Amniotic stem cell (primary cell): Measurements from ENCODE around the gene MEGF8.

Experiments used
- DNase-seq: peaks from one replicate; lab custom pipeline; 2025; lab: John Stamatoyannopoulos, UW

MEGF8 gene

GRCh38 chr19:42325308-42325895, at the start of gene MEGF8:
Gene MEGF8 (plus strand): TSS chr19:42325635. CDS start chr19:42326244, 609 bp downstream.
- DNase-seq = peak; percentile 94

- DNase-seq = no peak
Measured at GRCh38 chr19:42276284-42276683, 49.2 kb upstream of the MEGF8 start.

- no peak for DNase-seq
Measured at GRCh38 chr19:42276821-42277220, 48.6 kb upstream of the MEGF8 start.

- no peak for DNase-seq
Measured at GRCh38 chr19:42277821-42278451, 47.5 kb upstream of the MEGF8 start.

- no peak for DNase-seq
Measured at GRCh38 chr19:42278452-42279154, 46.8 kb upstream of the MEGF8 start.

GRCh38 chr19:42279155-42279901, 46.1 kb upstream of the MEGF8 start:
- no peak for DNase-seq

GRCh38 chr19:42279902-42280814, 45.3 kb upstream of the MEGF8 start:
- DNase-seq = peak; percentile 63

- DNase-seq = no peak
Measured at GRCh38 chr19:42280815-42281145, 44.7 kb upstream of the MEGF8 start.

- no peak for DNase-seq
Measured at GRCh38 chr19:42281146-42281826, 44.1 kb upstream of the MEGF8 start.

GRCh38 chr19:42281827-42282762, 43.3 kb upstream of the MEGF8 start:
- DNase-seq = no peak

GRCh38 chr19:42282819-42283187, 42.6 kb upstream of the MEGF8 start:
- no peak for DNase-seq

- DNase-seq = peak; percentile 87
Measured at GRCh38 chr19:42283188-42284065, 42.0 kb upstream of the MEGF8 start.

GRCh38 chr19:42284066-42284501, 41.4 kb upstream of the MEGF8 start:
- no peak for DNase-seq

GRCh38 chr19:42284591-42285341, 40.7 kb upstream of the MEGF8 start:
- no peak for DNase-seq

GRCh38 chr19:42285541-42285941, 39.9 kb upstream of the MEGF8 start:
- no peak for DNase-seq

GRCh38 chr19:42285988-42286348, 39.5 kb upstream of the MEGF8 start:
- DNase-seq = no peak

GRCh38 chr19:42286349-42287016, 39.0 kb upstream of the MEGF8 start:
- DNase-seq = no peak
